ENCODE measurements around the gene SMYD3. TPM values are rescaled to one million over a fixed set of nuclear protein-coding genes. Genes with fewer than 3 reads are reported as not detected.
A peak's percentile ranks its signal among the peaks of the same experiment; 100 is the strongest.

The SMYD3 gene
- total and polyA plus RNA-seq, 2 of the 4 experiments (the other 2 are of a cell fraction) = 26.5 to 37.6 TPM

- no peak overlapping the region for H3K14ac ChIP-seq (replicated peaks; ENCODE audit: low read depth, low read length)
- no peak overlapping the region for H3K4ac ChIP-seq (ENCODE audit: low read depth, low read length)
- no peak overlapping the region for H3K23ac ChIP-seq (ENCODE audit: low read depth, low read length)
- no peak overlapping the region for H2BK5ac ChIP-seq (ENCODE audit: low read depth, low read length, poor library complexity, severe bottlenecking)
- dilution Hi-C loops (cut with HindIII; ENCODE audit: low sequenced_read_pairs, unreplicated experiment) = no loop called here
- no peaks in the 10 kb centered on the region for H3K9me3 ChIP-seq (ENCODE audit: control insufficient read depth, insufficient read depth, low read length)
- intact Hi-C loops (cut with micrococcal nuclease) = no loop called here
- H2AFZ ChIP-seq (replicated peaks; ENCODE audit: low read length, poor library complexity) = no peak overlapping the region
- peak overlapping the region; percentile 70; the same call in 1 of the 2 replicates for H2AK5ac ChIP-seq (ENCODE audit: low read depth, low read length)
- no peaks in the 10 kb centered on the region for H3K4me1 ChIP-seq (ENCODE audit: control insufficient read depth, insufficient read depth, low read length)
- no CpG with 5 or more reads among the region's 5 CpGs for WGBS, 2 experiments (ENCODE audit: extremely low coverage in 2 of 2, insufficient read length in 1 of 2)
- no peaks in the 10 kb centered on the region for H3K9me1 ChIP-seq (ENCODE audit: insufficient read depth, low read length)
- ATAC-seq (ENCODE audit: low read depth) = no peak
- H4K91ac ChIP-seq (ENCODE audit: insufficient read depth, low read depth, low read length) = no peak overlapping the region
- H4K5ac ChIP-seq (ENCODE audit: low read depth, low read length) = no peak overlapping the region
- H2BK120ac ChIP-seq (ENCODE audit: low read depth, low read length) = no peak overlapping the region
- POLR2A ChIA-PET (ENCODE audit: unreplicated experiment) = no interaction called here
- H2BK20ac ChIP-seq (ENCODE audit: low read depth, low read length) = no peak overlapping the region
- H4K20me1 ChIP-seq (ENCODE audit: insufficient read depth, low read length) = no peaks in the 10 kb centered on the region
- DNase-seq = no peak
- no peak overlapping the region for H2BK15ac ChIP-seq (ENCODE audit: low read depth, low read length)
- no peak overlapping the region for H3K9ac ChIP-seq (ENCODE audit: low read depth, low read length)
- H3K27me3 ChIP-seq (ENCODE audit: control insufficient read depth, insufficient read depth, low read length) = no peaks in the 10 kb centered on the region
- no peak overlapping the region for H3K4me2 ChIP-seq (ENCODE audit: low read depth, low read length)
- H3K56ac ChIP-seq (ENCODE audit: extremely low read depth, insufficient read depth, low read length) = peak overlapping the region; percentile 28; the same call in 1 of the 2 replicates
- no peak overlapping the region for H3K4me3 ChIP-seq (ENCODE audit: insufficient read depth, low read depth, low read length)
- no peaks in the 10 kb centered on the region for H3K36me3 ChIP-seq (ENCODE audit: control insufficient read depth, insufficient read depth, low read length)
- in situ Hi-C loops (cut with MboI; ENCODE audit: low sequenced_read_pairs) = no loop called here
- no peak overlapping the region for H4K8ac ChIP-seq (ENCODE audit: low read depth in 2 of 2, low read length in 2 of 2)
- no peak overlapping the region for H3K18ac ChIP-seq (ENCODE audit: low read depth, low read length)
- H3K79me1 ChIP-seq (ENCODE audit: low read depth in 1 of 2, low read length in 2 of 2) = no peaks in the 10 kb centered on the region; a peak in 1 of 4 replicates
- TF ChIP-seq POLR2A (IDR thresholded peaks at IDR 0.05; ENCODE audit: low read depth, low read length) (no peak), RCOR1 (IDR thresholded peaks at IDR 0.05; ENCODE audit: insufficient replicate concordance, low read length) (no peak), MAZ (IDR thresholded peaks at IDR 0.05; ENCODE audit: borderline replicate concordance, low read depth, low read length) (no peak), ELK1 (IDR thresholded peaks at IDR 0.05; ENCODE audit: borderline replicate concordance, low read depth, low read length) (no peak), USF2 (IDR thresholded peaks at IDR 0.05; ENCODE audit: low read depth, low read length) (no peak), CHD1 (IDR thresholded peaks at IDR 0.05; ENCODE audit: low read depth, low read length) (no peak), CEBPB (IDR thresholded peaks at IDR 0.05; ENCODE audit: low read depth, low read length) (no peak), MAFK (IDR thresholded peaks at IDR 0.05; ENCODE audit: low read depth, low read length) (no peak), RFX5 (IDR thresholded peaks at IDR 0.05; ENCODE audit: low read depth, low read length) (no peak), FOS (IDR thresholded peaks at IDR 0.05; ENCODE audit: low read depth, low read length) (no peak), MXI1 (IDR thresholded peaks at IDR 0.05; ENCODE audit: borderline replicate concordance, low read depth, low read length) (no peak)
- BruUV-seq (replicated peaks) = no TSS peak
- CTCF ChIA-PET = interaction anchor here (0.6 kb wide), 1 partner anchor 78 kb away, joined by 3 read pairs; no protein-coding TSS in a partner anchor
- H2AK9ac ChIP-seq (replicated peaks; ENCODE audit: low read depth, low read length, poor library complexity) = no peak overlapping the region
- no peak overlapping the region for H3K27ac ChIP-seq (ENCODE audit: insufficient read depth, low read length)
These were observed 239.2 kb downstream of the SMYD3 start for GRCh38 chr1:246267896-246268295.
